CD4-positive, alpha-beta T cell (primary cell): ENCODE data around the gene CCSER1. TPM values are rescaled to one million over a fixed set of nuclear protein-coding genes. Genes with fewer than 3 reads are reported as not detected.

ENCODE experiments used
- ATAC-seq: fragments of 200-7000 bp; cut with Tn5 transposase; one replicate; pipeline ENCODE4 v1.10.0; 2022; ENCODE audit warnings: mild to moderate bottlenecking; ENCODE audit not compliant: poor library complexity
- CTCF ChIA-PET: fragments of 350-600 bp; sonication (Branson Sonifier 250); formaldehyde crosslinking; loops from one replicate; lab custom pipeline; 2021; ENCODE audit warnings: antibody characterized with exemption, inconsistent platforms; lab: Charles Lee
- POLR2A ChIA-PET: fragments of 350-600 bp; sonication (Branson Sonifier 250); formaldehyde crosslinking; loops from one replicate; lab custom pipeline; 2021; ENCODE audit warnings: antibody characterized with exemption, inconsistent platforms; lab: Charles Lee
- DNase-seq, 14 experiments: peaks; one replicate each; pipeline ENCODE4 v3.0.0-alpha.2; 2013 to 2020; ENCODE audit warnings: mixed read lengths in 2 of 14
- H3K27ac ChIP-seq, 2 donors: one replicate each; pipeline versions ENCODE4 v1.5.1 to v1.7.0; 2013; ENCODE audit warnings: low read length in 2 of 2, low read depth in 1 of 2, mild to moderate bottlenecking in 1 of 2
- H3K27me3 ChIP-seq, 2 experiments: 1 replicate in 1 of 2; 2 replicates in 1 of 2; pipeline versions ENCODE4 v1.6.1 to v1.7.0; 2013; ENCODE audit warnings: low read length in 2 of 2, control low read depth in 1 of 2, mild to moderate bottlenecking in 1 of 2, moderate library complexity in 1 of 2; ENCODE audit not compliant: insufficient read depth in 2 of 2, control insufficient read depth in 1 of 2
- H3K36me3 ChIP-seq: one replicate; pipeline ENCODE4 v1.6.1; 2013; ENCODE audit warnings: low read length, control low read depth; ENCODE audit not compliant: insufficient read depth
- H3K4me1 ChIP-seq: one replicate; pipeline ENCODE4 v1.6.1; 2013; ENCODE audit warnings: low read length, control low read depth; ENCODE audit not compliant: insufficient read depth
- H3K4me3 ChIP-seq: one replicate; pipeline ENCODE4 v1.5.1; 2013; ENCODE audit warnings: mild to moderate bottlenecking, low read length, moderate library complexity
- H3K9me3 ChIP-seq, 2 experiments: 1 replicate in 1 of 2; 2 replicates in 1 of 2; pipeline versions ENCODE4 v1.6.1 to v1.7.0; 2013; ENCODE audit warnings: low read length in 2 of 2, mild to moderate bottlenecking in 2 of 2, control low read depth in 1 of 2, moderate library complexity in 1 of 2; ENCODE audit not compliant: control insufficient read depth in 1 of 2, insufficient read depth in 1 of 2
- H3K27ac Mint-ChIP-seq: one replicate; pipeline ENCODE4 v1.8.0; 2020; ENCODE audit warnings: mixed read lengths
- H3K27me3 Mint-ChIP-seq: one replicate; pipeline ENCODE4 v1.8.0; 2021; ENCODE audit warnings: mixed read lengths
- H3K36me3 Mint-ChIP-seq: one replicate; pipeline ENCODE4 v1.8.0; 2021; ENCODE audit warnings: low read depth, mixed read lengths
- H3K4me1 Mint-ChIP-seq: one replicate; pipeline ENCODE4 v1.8.0; 2021; ENCODE audit warnings: low read depth, mixed read lengths
- H3K4me3 Mint-ChIP-seq: one replicate; pipeline ENCODE4 v1.8.0; 2020; ENCODE audit warnings: mild to moderate bottlenecking, mixed read lengths
- H3K9me3 Mint-ChIP-seq: one replicate; pipeline ENCODE4 v1.8.0; 2020; ENCODE audit warnings: mixed read lengths
- CTCF ChIP-seq: fragments of 200-600 bp; IDR thresholded peaks from one replicate; pipeline ENCODE4 v1.8.0; 2022; ENCODE audit warnings: antibody characterized with exemption, mild to moderate bottlenecking
- intact Hi-C, 2 experiments: fragments of 100-400 bp; cut with DNase I in 1 of 2; cut with micrococcal nuclease in 1 of 2; formaldehyde crosslinking; loops; one replicate each; pipeline versions ENCODE4 v1.15.1 to v1.9.0; 2023 to 2025; cut with DNase I, micrococcal nuclease
- total RNA-seq, 174 experiments: library from RNA in 2 of 174; stranded (reverse) in 2 of 174; gene quantifications; one replicate each; pipeline ENCODE4 v1.2.3 and lab custom pipeline; 2021 to 2026

Gene CCSER1
- total RNA-seq, 2 experiments from 2014 or later, result 0.36 to 0.71 TPM

- DNase-seq, result no peak
- Mint-ChIP-seq H3K4me3 (no peak overlapping the region), H3K9me3 (peaks cover 6% of the 10 kb centered on the region), H3K36me3 (no peaks in the 10 kb centered on the region), H3K27me3 (no peaks in the 10 kb centered on the region), H3K27ac (no peak overlapping the region), H3K4me1 (no peaks in the 10 kb centered on the region)
- H3K9me3 ChIP-seq, result peaks cover 0 to 3% of the 10 kb centered on the region in 2 experiments
- CTCF ChIA-PET, result no interaction called here
- H3K4me1 ChIP-seq, result no peaks in the 10 kb centered on the region
- no peak overlapping the region for H3K27ac ChIP-seq
- POLR2A ChIA-PET, result no interaction called here
- H3K27me3 ChIP-seq, result no peaks in the 10 kb centered on the region
- ATAC-seq, result no peak
- no peaks in the 10 kb centered on the region for H3K36me3 ChIP-seq
- intact Hi-C loops, result no loop called here
- no peak for TF ChIP-seq CTCF
- no peak overlapping the region for H3K4me3 ChIP-seq
Measured at GRCh38 chr4:90769251-90769650, 642.1 kb downstream of the CCSER1 start.

- CTCF ChIA-PET, result no interaction called here
- intact Hi-C loops, result no loop called here
- H3K9me3 ChIP-seq, result peaks cover 0 to 6% of the 10 kb centered on the region in 2 experiments
- Mint-ChIP-seq H3K36me3 (no peaks in the 10 kb centered on the region), H3K4me1 (no peaks in the 10 kb centered on the region), H3K9me3 (no peaks in the 10 kb centered on the region), H3K4me3 (no peak overlapping the region), H3K27ac (no peak overlapping the region), H3K27me3 (no peaks in the 10 kb centered on the region)
- H3K36me3 ChIP-seq, result no peaks in the 10 kb centered on the region
- no peak overlapping the region for H3K27ac ChIP-seq
- POLR2A ChIA-PET, result no interaction called here
- H3K27me3 ChIP-seq, result no peaks in the 10 kb centered on the region
- H3K4me3 ChIP-seq, result no peak overlapping the region
- no peaks in the 10 kb centered on the region for H3K4me1 ChIP-seq
- DNase-seq (no peak), ATAC-seq (no peak)
- TF ChIP-seq CTCF, result no peak
Measured at GRCh38 chr4:90780193-90780592, 653.0 kb downstream of the CCSER1 start.

GRCh38 chr4:90786602-90787001 is 659.4 kb downstream of the CCSER1 start:
- H3K27me3 ChIP-seq, result no peaks in the 10 kb centered on the region
- peaks cover 0 to 6% of the 10 kb centered on the region in 2 experiments for H3K9me3 ChIP-seq
- Mint-ChIP-seq H3K9me3 (peaks cover 3% of the 10 kb centered on the region), H3K27ac (no peak overlapping the region), H3K27me3 (no peaks in the 10 kb centered on the region), H3K36me3 (no peaks in the 10 kb centered on the region), H3K4me1 (no peaks in the 10 kb centered on the region), H3K4me3 (no peak overlapping the region)
- ChIA-PET POLR2A (no interaction called here), CTCF (no interaction called here)
- DNase-seq, result no peak
- H3K36me3 ChIP-seq, result no peaks in the 10 kb centered on the region
- H3K4me1 ChIP-seq, result no peaks in the 10 kb centered on the region
- H3K27ac ChIP-seq, result no peak overlapping the region
- intact Hi-C loops, result no loop called here
- no peak overlapping the region for H3K4me3 ChIP-seq
- ATAC-seq, result no peak
- TF ChIP-seq CTCF, result no peak
